Esophagus muscularis mucosa (tissue), 4 donors: ENCODE measurements around the gene AFF3.

Experiments used
- CTCF ChIP-seq, 3 experiments: fragments of 200-600 bp in 2 of 3; fragments of 450-650 bp in 1 of 3; sonication (generic) in 2 of 3; IDR thresholded peaks; one replicate each; pipeline ENCODE4 v1.5.1; 2017 to 2019; ENCODE audit warnings: antibody characterized with exemption in 3 of 3, mild to moderate bottlenecking in 2 of 3, moderate library complexity in 1 of 3
- EP300 ChIP-seq: sonication (generic); formaldehyde crosslinking; IDR thresholded peaks from one replicate; pipeline ENCODE4 v1.6.1; 2017; ENCODE audit warnings: antibody characterized with exemption
- POLR2A ChIP-seq: fragments of 450-650 bp; IDR thresholded peaks from one replicate; pipeline ENCODE4 v1.6.1; 2017; ENCODE audit warnings: antibody characterized with exemption, moderate library complexity, mild to moderate bottlenecking, low read depth
- POLR2AphosphoS5 ChIP-seq, 2 donors: sonication (generic); formaldehyde crosslinking; IDR thresholded peaks; one replicate each; pipeline ENCODE4 v1.6.1; 2017; ENCODE audit warnings: antibody characterized with exemption in 2 of 2

- TF ChIP-seq POLR2A (no peak), POLR2AphosphoS5 (IDR thresholded peaks at IDR 0.05) (no peak), CTCF (IDR thresholded peaks at IDR 0.05) (no peak), EP300 (no peak)
These were observed 592.0 kb downstream of the AFF3 start for GRCh38 chr2:99550368-99550767.
